MCF 10A (cell line): ENCODE results near the gene ZDHHC15. TPM values are rescaled to one million over a fixed set of nuclear protein-coding genes. Genes with fewer than 3 reads are reported as not detected.
"Not testable (repeated sequence)": the region's sequence is repeated elsewhere in the genome, so short reads cannot be mapped to it uniquely, and the experiment has no call there.

Source experiments
- BruUV-seq: library from RNA; stranded (reverse); fragments of 400-500 nt; replicated peaks from 2 replicates; lab custom pipeline; 2021; lab: Mats Ljungman, UMichigan
- CTCF ChIA-PET: fragments of 300-600 bp; sonication (Branson Sonifier 250); formaldehyde crosslinking; extraction: SDS; loops from one replicate; lab custom pipeline; 2021; ENCODE audit warnings: antibody characterized with exemption, inconsistent platforms; lab: Yijun Ruan, JAX
- POLR2A ChIA-PET: fragments of 300-600, 350-650 bp; sonication (Branson Sonifier 250); formaldehyde crosslinking; extraction: SDS; loops from one replicate; lab custom pipeline; 2020; ENCODE audit warnings: antibody characterized with exemption, inconsistent platforms; lab: Yijun Ruan, JAX
- DNase-seq: peaks from one replicate; pipeline ENCODE4 v3.0.0-alpha.2; 2018; ENCODE audit not compliant: unreplicated experiment
- H3K27ac Mint-ChIP-seq: one replicate; pipeline ENCODE4 v1.8.0; 2022; ENCODE audit warnings: mild to moderate bottlenecking, low read depth, mixed read lengths; ENCODE audit not compliant: unreplicated experiment
- H3K27me3 Mint-ChIP-seq: one replicate; pipeline ENCODE4 v1.8.0; 2022; ENCODE audit warnings: mixed read lengths; ENCODE audit not compliant: insufficient read depth, unreplicated experiment
- H3K36me3 Mint-ChIP-seq: one replicate; pipeline ENCODE4 v1.8.0; 2022; ENCODE audit warnings: mild to moderate bottlenecking, moderate library complexity, mixed read lengths; ENCODE audit not compliant: insufficient read depth, unreplicated experiment
- H3K4me1 Mint-ChIP-seq: one replicate; pipeline ENCODE4 v1.8.0; 2022; ENCODE audit warnings: mixed read lengths; ENCODE audit not compliant: insufficient read depth, unreplicated experiment
- H3K4me3 Mint-ChIP-seq: one replicate; pipeline ENCODE4 v1.8.0; 2022; ENCODE audit warnings: mild to moderate bottlenecking, moderate library complexity, mixed read lengths; ENCODE audit not compliant: unreplicated experiment
- H3K9me3 Mint-ChIP-seq: one replicate; pipeline ENCODE4 v1.8.0; 2022; ENCODE audit warnings: mixed read lengths; ENCODE audit not compliant: unreplicated experiment
- intact Hi-C: fragments of 100-400 bp; cut with micrococcal nuclease; formaldehyde crosslinking; loops from 2 replicates; pipeline ENCODE4 v1.14.1; 2022
- total RNA-seq: library from RNA; stranded (reverse); gene quantifications from 2 replicates; pipeline ENCODE4 v1.2.3, GENCODE V29; 2022
- TF ChIP-seq, protein P1 (sequence below): fragments of 200-600 bp; IDR thresholded peaks from one replicate; pipeline ENCODE4 v1.8.0; 2022; ENCODE audit warnings: antibody characterized with exemption, mild to moderate bottlenecking; ENCODE audit not compliant: unreplicated experiment

ZDHHC15 gene
- total RNA-seq, 1 experiment from 2014 or later: not detected

DNA sequence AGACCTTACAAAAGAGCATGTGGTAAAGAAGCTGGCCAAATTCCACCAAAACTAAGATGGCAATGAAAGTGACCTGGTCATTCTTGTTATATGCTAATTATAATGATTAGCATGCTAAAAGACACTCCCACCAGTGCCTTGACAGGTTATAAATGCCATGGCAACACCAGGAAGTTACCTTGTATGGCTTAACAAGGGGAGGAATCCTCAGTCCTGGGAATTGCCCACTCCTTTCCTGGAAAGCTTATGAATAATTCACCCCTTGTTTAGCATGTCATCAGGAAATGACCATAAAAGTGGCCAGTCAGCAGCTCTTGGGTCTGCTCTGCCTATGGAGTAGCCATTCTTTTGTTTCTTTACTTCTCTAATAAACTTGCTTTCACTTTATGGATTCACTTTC lies 161.0 kb downstream of the ZDHHC15 start:
- Mint-ChIP-seq H3K36me3 (no peaks in the 10 kb centered on the region), H3K4me3 (no peak overlapping the region), H3K4me1 (no peaks in the 10 kb centered on the region), H3K27me3 (no peaks in the 10 kb centered on the region), H3K27ac (no peak overlapping the region), H3K9me3 (no peaks in the 10 kb centered on the region)
- POLR2A ChIA-PET: no interaction called here
- BruUV-seq: no TSS peak
- CTCF ChIA-PET: no interaction called here
- TF ChIP-seq, protein P1, sequence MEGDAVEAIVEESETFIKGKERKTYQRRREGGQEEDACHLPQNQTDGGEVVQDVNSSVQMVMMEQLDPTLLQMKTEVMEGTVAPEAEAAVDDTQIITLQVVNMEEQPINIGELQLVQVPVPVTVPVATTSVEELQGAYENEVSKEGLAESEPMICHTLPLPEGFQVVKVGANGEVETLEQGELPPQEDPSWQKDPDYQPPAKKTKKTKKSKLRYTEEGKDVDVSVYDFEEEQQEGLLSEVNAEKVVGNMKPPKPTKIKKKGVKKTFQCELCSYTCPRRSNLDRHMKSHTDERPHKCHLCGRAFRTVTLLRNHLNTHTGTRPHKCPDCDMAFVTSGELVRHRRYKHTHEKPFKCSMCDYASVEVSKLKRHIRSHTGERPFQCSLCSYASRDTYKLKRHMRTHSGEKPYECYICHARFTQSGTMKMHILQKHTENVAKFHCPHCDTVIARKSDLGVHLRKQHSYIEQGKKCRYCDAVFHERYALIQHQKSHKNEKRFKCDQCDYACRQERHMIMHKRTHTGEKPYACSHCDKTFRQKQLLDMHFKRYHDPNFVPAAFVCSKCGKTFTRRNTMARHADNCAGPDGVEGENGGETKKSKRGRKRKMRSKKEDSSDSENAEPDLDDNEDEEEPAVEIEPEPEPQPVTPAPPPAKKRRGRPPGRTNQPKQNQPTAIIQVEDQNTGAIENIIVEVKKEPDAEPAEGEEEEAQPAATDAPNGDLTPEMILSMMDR: no peak
- intact Hi-C loops: no loop called here
- no peak for DNase-seq

DNA sequence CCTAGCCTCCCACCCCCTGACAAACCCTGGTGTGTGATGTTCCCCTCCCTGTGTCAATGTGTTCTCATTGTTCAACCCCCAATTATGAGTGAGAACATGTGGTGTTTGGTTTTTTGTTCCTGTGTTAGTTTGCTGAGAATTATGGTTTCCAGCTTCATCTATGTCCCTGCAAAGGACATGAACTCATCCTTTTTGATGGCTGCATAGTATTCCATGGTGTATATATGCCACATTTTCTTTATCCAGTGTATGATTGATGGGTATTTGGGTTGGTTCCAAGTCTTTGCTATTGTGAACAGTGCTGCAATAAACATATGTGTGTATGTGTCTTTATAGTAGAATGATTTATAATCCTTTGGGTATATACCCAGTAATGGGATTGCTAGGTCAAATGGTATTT lies 174.2 kb downstream of the ZDHHC15 start:
- H3K9me3 Mint-ChIP-seq: peaks cover 23% of the 10 kb centered on the region
- CTCF ChIA-PET, DNase-seq, H3K27ac Mint-ChIP-seq, H3K36me3 Mint-ChIP-seq, H3K4me1 Mint-ChIP-seq, BruUV-seq, intact Hi-C loops, H3K4me3 Mint-ChIP-seq: not testable (repeated sequence)
- POLR2A ChIA-PET: interaction anchor here (0.6 kb wide), 1 partner anchor 830 kb away, joined by 3 read pairs; no protein-coding TSS in a partner anchor
- peaks cover 29% of the 10 kb centered on the region for H3K27me3 Mint-ChIP-seq

DNA sequence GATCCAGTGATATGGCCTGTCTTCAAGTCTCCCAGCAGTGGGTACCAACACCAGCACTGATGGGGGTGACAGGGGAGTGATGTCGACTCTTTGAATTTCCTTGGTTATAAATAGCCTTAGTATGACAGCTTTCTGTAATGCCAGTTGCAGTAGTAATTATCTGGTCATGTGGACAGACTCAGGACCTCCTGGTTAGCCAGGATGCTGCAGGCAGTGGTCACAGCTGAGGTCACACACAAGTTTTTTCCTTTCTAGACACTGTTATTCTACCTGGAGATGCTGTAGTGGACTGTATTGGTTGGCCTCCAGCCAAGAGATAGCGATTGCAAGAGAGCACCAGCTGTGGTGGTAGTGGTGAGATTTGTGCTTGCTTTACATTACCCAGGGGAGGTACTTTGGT lies 185.3 kb downstream of the ZDHHC15 start:
- ChIA-PET CTCF (interaction anchor here (0.6 kb wide), 1 partner anchor 14 kb away, joined by 4 read pairs; no protein-coding TSS in a partner anchor), POLR2A (no interaction called here)
- H3K4me1 Mint-ChIP-seq: no peaks in the 10 kb centered on the region
- H3K4me3 Mint-ChIP-seq: no peak overlapping the region
- no peak for DNase-seq
- H3K27ac Mint-ChIP-seq: no peak overlapping the region
- intact Hi-C loops: no loop called here
- TF ChIP-seq, protein P1: no peak
- H3K9me3 Mint-ChIP-seq: no peaks in the 10 kb centered on the region
- BruUV-seq: no TSS peak
- H3K36me3 Mint-ChIP-seq: peaks cover 5% of the 10 kb centered on the region
- no peaks in the 10 kb centered on the region for H3K27me3 Mint-ChIP-seq

DNA sequence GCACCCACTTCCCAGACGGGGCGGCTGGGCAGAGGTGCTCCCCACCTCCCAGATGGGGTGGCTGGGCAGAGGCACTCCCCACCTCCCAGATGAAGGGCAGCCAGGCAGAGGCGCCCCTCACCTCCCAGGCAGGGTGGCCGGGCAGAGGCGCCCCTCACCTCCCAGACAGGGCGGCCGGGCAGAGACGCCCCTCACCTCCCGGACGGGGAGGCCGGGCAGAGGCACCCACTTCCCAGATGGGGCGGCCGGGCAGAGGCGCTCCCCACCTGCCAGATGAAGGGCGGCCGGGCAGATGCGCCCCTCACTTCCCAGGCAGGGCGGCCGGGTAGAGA lies 187.7 kb downstream of the ZDHHC15 start:
- no peaks in the 10 kb centered on the region for H3K9me3 Mint-ChIP-seq

DNA sequence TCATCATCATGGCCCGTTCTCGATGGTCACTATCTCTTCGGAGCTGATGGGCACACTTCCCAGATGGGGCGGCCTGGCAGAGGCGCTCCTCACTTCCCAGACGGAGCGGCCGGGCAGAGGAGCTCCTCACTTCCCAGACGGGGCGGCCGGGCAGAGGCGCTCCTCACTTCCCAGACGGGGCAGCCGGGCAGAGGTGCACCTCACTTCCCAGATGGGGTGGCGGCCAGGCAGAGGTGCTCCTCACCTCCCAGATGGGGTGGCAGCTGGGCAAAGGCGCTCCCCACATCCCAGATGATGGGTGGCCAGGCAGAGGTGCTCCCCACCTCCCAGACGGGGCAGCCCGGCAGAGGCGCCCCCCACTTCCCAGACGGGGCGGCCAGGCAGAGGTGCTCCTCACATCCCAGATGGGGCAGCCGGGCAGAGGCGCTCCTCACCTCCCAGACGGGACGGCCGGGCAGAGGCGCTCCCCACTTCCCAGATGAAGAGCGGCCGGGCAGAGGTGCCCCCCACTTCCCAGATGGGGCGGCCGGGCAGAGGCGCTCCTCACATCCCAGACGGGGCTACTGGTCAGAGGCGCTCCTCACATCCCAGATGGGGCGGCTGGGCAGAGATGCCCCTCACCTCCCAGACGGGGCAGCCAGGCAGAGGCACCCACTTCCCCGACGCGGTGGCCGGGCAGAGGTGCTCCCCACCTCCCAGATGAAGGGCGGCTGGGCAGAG lies 188.3 kb downstream of the ZDHHC15 start:
- intact Hi-C loops, H3K4me1 Mint-ChIP-seq, H3K27me3 Mint-ChIP-seq, DNase-seq, H3K27ac Mint-ChIP-seq, BruUV-seq, H3K4me3 Mint-ChIP-seq, POLR2A ChIA-PET, CTCF ChIA-PET, H3K9me3 Mint-ChIP-seq, H3K36me3 Mint-ChIP-seq: not testable (repeated sequence)

More for the DNA sequence above, 187.7 kb downstream of the ZDHHC15 start:
- Mint-ChIP-seq H3K36me3 (peaks cover 5% of the 10 kb centered on the region), H3K27me3 (no peaks in the 10 kb centered on the region), H3K4me3 (no peak overlapping the region), H3K4me1 (no peaks in the 10 kb centered on the region), H3K27ac (no peak overlapping the region)
- no TSS peak for BruUV-seq
- TF ChIP-seq, protein P1: no peak
- ChIA-PET CTCF (no interaction called here), POLR2A (no interaction called here)
- intact Hi-C loops: no loop called here
- no peak for DNase-seq
